PFSK-1 (cell line): Measurements from ENCODE around the gene BCAS1.

Experiments
- FOXP2 ChIP-seq: optimal IDR thresholded peaks from 2 replicates; pipeline ENCODE3; 2011; ENCODE audit warnings: borderline replicate concordance, control low read depth, inconsistent platforms; ENCODE audit not compliant: insufficient read depth; ENCODE audit errors: extremely low read length, extremely low read depth
- POLR2AphosphoS5 ChIP-seq: IDR thresholded peaks from 2 replicates; pipeline ENCODE4 v1.6.1; 2012; ENCODE audit warnings: low read depth, mild to moderate bottlenecking, control low read depth, low read length, moderate library complexity
- SIN3A ChIP-seq: IDR thresholded peaks from 2 replicates; pipeline ENCODE4 v1.6.1; 2012; ENCODE audit warnings: mild to moderate bottlenecking, low read length, moderate library complexity, borderline replicate concordance; ENCODE audit not compliant: insufficient read depth
- TAF1 ChIP-seq: IDR thresholded peaks from 2 replicates; pipeline ENCODE4 v1.6.1; 2012; ENCODE audit warnings: low read length, control low read depth, borderline replicate concordance; ENCODE audit not compliant: insufficient read depth
- TF ChIP-seq, protein P1 (sequence below), 2 experiments: IDR thresholded peaks; 2 replicates each; pipeline versions ENCODE4 v1.6.1 to v1.8.0; 2011 to 2012; ENCODE audit warnings: low read depth in 2 of 2, low read length in 2 of 2, control low read depth in 1 of 2, inconsistent platforms in 1 of 2, mild to moderate bottlenecking in 1 of 2, moderate library complexity in 1 of 2; ENCODE audit not compliant: insufficient read depth in 1 of 2

BCAS1 gene

DNA sequence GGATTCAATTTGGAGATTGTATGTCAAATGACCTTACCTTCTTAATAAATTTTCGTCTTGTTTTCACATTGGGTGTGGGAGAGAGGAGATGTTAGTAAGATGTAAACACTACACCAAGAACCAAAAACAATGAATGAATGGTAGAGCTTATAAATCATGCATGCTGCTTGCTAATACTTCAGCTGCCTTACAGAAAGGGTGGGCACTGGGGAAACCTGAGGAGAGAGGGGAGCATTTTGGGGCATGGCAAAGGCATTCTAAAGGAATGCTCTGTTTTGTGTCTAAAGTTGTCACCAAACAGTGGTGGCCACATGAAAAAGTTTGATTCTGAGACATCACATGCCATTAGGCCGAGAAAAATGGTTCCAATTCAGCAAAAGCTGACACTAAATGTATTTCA lies 80.4 kb downstream of the BCAS1 start:
- TF ChIP-seq SIN3A (no peak), TAF1 (no peak), POLR2AphosphoS5 (no peak), FOXP2 (no peak)
- TF ChIP-seq, protein P1, sequence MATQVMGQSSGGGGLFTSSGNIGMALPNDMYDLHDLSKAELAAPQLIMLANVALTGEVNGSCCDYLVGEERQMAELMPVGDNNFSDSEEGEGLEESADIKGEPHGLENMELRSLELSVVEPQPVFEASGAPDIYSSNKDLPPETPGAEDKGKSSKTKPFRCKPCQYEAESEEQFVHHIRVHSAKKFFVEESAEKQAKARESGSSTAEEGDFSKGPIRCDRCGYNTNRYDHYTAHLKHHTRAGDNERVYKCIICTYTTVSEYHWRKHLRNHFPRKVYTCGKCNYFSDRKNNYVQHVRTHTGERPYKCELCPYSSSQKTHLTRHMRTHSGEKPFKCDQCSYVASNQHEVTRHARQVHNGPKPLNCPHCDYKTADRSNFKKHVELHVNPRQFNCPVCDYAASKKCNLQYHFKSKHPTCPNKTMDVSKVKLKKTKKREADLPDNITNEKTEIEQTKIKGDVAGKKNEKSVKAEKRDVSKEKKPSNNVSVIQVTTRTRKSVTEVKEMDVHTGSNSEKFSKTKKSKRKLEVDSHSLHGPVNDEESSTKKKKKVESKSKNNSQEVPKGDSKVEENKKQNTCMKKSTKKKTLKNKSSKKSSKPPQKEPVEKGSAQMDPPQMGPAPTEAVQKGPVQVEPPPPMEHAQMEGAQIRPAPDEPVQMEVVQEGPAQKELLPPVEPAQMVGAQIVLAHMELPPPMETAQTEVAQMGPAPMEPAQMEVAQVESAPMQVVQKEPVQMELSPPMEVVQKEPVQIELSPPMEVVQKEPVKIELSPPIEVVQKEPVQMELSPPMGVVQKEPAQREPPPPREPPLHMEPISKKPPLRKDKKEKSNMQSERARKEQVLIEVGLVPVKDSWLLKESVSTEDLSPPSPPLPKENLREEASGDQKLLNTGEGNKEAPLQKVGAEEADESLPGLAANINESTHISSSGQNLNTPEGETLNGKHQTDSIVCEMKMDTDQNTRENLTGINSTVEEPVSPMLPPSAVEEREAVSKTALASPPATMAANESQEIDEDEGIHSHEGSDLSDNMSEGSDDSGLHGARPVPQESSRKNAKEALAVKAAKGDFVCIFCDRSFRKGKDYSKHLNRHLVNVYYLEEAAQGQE (IDR thresholded peaks at IDR 0.05; ENCODE audit: insufficient read depth in 1 of 2, low read depth in 2 of 2, low read length in 2 of 2) = no peak

DNA sequence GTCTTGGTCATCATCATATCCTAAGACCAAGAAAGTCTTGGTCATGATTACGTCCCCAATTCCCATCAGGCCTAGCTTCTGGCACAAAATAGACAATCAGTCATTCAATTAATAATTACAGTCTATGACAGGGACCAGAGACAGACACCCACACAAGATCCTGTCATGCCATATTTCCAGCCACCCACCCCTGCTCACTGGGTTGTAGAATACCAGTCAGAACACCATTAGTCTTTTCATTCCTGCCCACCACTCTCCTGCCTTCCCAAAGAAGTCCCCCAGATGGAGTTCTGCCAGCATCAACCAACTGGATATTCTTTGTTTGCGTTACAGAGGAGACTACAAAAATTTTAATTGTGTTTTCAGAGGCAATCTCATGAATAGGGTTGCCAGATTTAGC lies 81.0 kb downstream of the BCAS1 start:
- TF ChIP-seq, protein P1 (IDR thresholded peaks at IDR 0.05; ENCODE audit: insufficient read depth in 1 of 2, low read depth in 2 of 2, low read length in 2 of 2) = no peak
- TF ChIP-seq POLR2AphosphoS5 = no peak
- no peak for TF ChIP-seq SIN3A
- no peak for TF ChIP-seq FOXP2
- TF ChIP-seq TAF1 = no peak

DNA sequence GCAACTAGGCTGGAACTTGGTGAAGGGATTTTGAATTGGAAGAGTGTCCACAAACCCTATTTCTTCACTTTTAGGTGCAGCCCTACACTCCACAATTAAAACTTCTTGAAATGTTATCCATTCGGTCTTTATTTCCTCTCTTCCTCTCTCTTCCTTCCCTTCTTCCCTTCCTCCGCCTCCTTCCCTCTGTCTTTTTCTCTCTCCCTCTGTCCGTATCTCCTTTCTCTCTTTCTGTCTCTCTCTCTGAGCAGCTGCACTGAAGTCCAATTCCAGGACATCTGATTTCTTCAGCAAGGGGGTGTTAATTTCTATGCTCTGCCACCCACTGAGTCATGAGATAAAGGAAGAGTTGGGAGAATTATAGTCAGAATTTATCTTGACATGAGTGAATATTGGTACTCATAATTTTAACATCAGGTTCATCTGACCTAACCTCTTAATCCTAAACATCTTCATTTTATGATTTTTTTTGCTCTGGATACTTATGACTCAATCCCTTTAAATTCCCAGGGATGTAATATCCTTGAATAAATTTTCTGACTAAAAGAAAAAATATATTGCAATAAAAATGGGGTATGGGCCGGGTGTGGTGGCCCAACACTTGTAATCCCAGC lies 84.2 kb downstream of the BCAS1 start:
- TF ChIP-seq SIN3A (no peak), FOXP2 (no peak), TAF1 (no peak)

DNA sequence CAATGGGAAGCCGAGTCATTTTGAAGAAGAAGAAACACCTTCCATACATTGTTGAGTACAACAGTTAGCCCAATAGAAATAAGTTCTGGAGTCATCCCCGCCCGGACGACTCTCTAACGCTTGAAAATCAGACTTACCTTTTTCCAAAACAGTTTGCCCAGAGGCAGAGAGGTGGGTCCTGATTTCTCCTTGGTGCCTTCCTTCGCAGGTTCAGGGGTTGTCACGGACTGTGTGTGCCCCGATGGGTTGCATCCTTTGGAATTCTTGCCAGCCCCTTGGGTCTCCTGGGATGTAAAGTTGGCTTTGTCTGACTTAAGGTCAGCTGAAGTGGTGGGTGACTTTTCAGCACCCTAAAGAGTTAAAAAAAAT lies 85.3 kb downstream of the BCAS1 start:
- TF ChIP-seq POLR2AphosphoS5 (no peak), SIN3A (no peak), FOXP2 (no peak), TAF1 (no peak)
- TF ChIP-seq, protein P1 (IDR thresholded peaks at IDR 0.05; ENCODE audit: insufficient read depth in 1 of 2, low read depth in 2 of 2, low read length in 2 of 2) = no peak

DNA sequence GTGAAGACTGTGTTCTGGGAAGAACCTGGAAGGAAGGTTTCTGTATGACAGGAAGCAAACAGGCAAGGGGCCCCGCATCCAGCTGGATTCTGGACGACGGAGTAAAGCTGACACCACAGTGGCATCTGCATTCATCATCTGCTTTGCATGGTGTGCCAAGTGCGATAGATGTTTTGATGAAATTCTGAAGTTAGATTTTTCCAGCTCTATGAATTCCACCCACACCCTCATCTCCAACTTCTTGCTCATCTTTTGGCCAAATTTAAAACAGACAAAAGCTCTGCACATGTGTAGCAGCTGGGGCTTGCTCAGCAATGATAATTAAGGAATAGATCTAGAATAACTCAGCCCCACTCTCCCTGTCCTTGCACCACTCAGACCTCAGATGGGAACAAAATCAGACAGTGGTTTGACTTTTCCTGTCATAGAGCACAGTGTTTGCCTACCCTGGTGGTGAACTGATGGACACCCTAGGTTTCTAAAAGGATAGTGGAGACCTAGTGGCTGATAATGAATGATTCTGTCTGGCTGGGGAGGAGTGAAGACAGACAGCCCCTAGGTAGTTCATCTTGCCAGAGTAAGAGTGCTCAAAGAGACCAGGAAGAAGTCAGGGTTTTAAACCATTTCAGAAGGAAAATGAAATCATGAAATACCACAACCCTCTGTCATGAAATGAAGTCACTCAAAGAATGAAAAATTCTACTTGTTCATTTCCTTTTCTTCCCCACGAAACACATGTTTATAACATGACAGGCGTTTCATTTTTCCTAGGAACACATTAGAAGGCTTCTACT lies 85.8 kb downstream of the BCAS1 start:
- TF ChIP-seq TAF1 (no peak), POLR2AphosphoS5 (no peak), SIN3A (no peak), FOXP2 (no peak)
- TF ChIP-seq, protein P1 (IDR thresholded peaks at IDR 0.05; ENCODE audit: insufficient read depth in 1 of 2, low read depth in 2 of 2, low read length in 2 of 2) = no peak
